Measurements from ENCODE around the gene ITPR1.

The ITPR1 gene

GRCh38 chr3:4714045-4714444 is 220.9 kb downstream of the ITPR1 start:
- Histone ChIP-seq H4K20me1 (ENCODE audit: insufficient read depth, low read length, poor library complexity, severe bottlenecking) (no peaks in the 10 kb centered on the region), H3F3A (ENCODE audit: low read depth) (no peaks in the 10 kb centered on the region), H3K9me2 (replicated peaks; ENCODE audit: low read depth, low read length) (no peaks in the 10 kb centered on the region), H3K36me3 (ENCODE audit: insufficient read depth, low read length) (peaks cover 47% of the 10 kb centered on the region; the same call in 1 of the 2 replicates), H3K27me3 (ENCODE audit: insufficient read depth, low read length, poor library complexity, severe bottlenecking) (no peaks in the 10 kb centered on the region), H2AFZ (ENCODE audit: low read length) (no peak overlapping the region), H3K9ac (ENCODE audit: low read depth, low read length, poor library complexity, severe bottlenecking) (no peak overlapping the region), H3K9me3 (ENCODE audit: insufficient read depth, low read depth, low read length) (no peaks in the 10 kb centered on the region), H3K79me2 (ENCODE audit: insufficient read depth, low read length) (no peaks in the 10 kb centered on the region), H3K4me3 (ENCODE audit: low read length, poor library complexity, severe bottlenecking) (no peak overlapping the region), H3K4me1 (ENCODE audit: insufficient read depth, low read length, poor library complexity, severe bottlenecking) (no peaks in the 10 kb centered on the region), H3K4me2 (ENCODE audit: low read depth, low read length, poor library complexity, severe bottlenecking) (no peak overlapping the region)
- TF ChIP-seq, protein P1, sequence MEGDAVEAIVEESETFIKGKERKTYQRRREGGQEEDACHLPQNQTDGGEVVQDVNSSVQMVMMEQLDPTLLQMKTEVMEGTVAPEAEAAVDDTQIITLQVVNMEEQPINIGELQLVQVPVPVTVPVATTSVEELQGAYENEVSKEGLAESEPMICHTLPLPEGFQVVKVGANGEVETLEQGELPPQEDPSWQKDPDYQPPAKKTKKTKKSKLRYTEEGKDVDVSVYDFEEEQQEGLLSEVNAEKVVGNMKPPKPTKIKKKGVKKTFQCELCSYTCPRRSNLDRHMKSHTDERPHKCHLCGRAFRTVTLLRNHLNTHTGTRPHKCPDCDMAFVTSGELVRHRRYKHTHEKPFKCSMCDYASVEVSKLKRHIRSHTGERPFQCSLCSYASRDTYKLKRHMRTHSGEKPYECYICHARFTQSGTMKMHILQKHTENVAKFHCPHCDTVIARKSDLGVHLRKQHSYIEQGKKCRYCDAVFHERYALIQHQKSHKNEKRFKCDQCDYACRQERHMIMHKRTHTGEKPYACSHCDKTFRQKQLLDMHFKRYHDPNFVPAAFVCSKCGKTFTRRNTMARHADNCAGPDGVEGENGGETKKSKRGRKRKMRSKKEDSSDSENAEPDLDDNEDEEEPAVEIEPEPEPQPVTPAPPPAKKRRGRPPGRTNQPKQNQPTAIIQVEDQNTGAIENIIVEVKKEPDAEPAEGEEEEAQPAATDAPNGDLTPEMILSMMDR (conservative IDR thresholded peaks at IDR 0.05; ENCODE audit: low read length) = no peak
- TF ChIP-seq EZH2phosphoT487 (IDR thresholded peaks at IDR 0.05; ENCODE audit: borderline replicate concordance) = no peak

GRCh38 chr3:4716266-4716665 is 223.1 kb downstream of the ITPR1 start:
- Histone ChIP-seq H2AFZ (ENCODE audit: low read length) (no peak overlapping the region), H3K36me3 (ENCODE audit: insufficient read depth, low read length) (peaks cover 41% of the 10 kb centered on the region; the same call in 1 of the 2 replicates), H3K9me2 (replicated peaks; ENCODE audit: low read depth, low read length) (no peaks in the 10 kb centered on the region), H3K4me3 (ENCODE audit: low read length, poor library complexity, severe bottlenecking) (no peak overlapping the region), H3K9me3 (ENCODE audit: insufficient read depth, low read depth, low read length) (no peaks in the 10 kb centered on the region), H3K27me3 (ENCODE audit: insufficient read depth, low read length, poor library complexity, severe bottlenecking) (no peaks in the 10 kb centered on the region), H4K20me1 (ENCODE audit: insufficient read depth, low read length, poor library complexity, severe bottlenecking) (no peaks in the 10 kb centered on the region), H3K4me1 (ENCODE audit: insufficient read depth, low read length, poor library complexity, severe bottlenecking) (no peaks in the 10 kb centered on the region), H3K9ac (ENCODE audit: low read depth, low read length, poor library complexity, severe bottlenecking) (no peak overlapping the region), H3F3A (ENCODE audit: low read depth) (no peaks in the 10 kb centered on the region), H3K4me2 (ENCODE audit: low read depth, low read length, poor library complexity, severe bottlenecking) (no peak overlapping the region), H3K79me2 (ENCODE audit: insufficient read depth, low read length) (no peaks in the 10 kb centered on the region)
- TF ChIP-seq, protein P1 (conservative IDR thresholded peaks at IDR 0.05; ENCODE audit: low read length) = no peak
- TF ChIP-seq EZH2phosphoT487 (IDR thresholded peaks at IDR 0.05; ENCODE audit: borderline replicate concordance) = no peak

DNA sequence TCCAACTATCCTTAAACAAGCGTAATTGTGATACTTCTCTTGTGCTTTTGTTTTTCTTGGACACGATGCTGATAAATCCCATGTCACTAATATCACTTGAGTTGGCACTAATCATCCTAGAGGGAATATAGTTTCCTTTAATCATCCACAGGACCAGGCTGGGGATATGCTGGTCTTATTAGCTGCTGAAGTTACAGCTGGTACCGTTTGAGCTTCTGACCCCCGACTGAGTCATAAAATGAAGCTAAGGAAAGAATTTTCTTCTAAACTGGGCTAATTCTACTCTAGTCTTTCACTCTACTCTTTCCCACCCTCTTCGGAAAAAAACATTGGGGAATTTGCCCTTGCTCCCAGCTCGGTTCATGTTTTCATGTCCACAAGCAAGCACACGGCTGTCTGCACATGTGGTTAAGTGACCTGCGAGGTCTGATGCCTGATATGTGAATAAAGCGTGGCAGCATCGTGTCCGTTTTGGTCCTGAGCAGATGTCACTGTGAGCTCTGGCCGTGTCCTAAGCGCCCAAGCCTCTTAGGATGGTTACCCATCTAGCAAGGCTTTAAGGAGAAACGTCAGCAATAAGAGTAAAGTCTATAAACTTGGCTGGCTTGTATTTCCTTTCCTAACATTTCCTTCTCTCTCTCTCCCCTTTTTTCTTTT is 223.7 kb downstream of the ITPR1 start:
- H3K9me3 ChIP-seq (ENCODE audit: insufficient read depth, low read depth, low read length) = no peaks in the 10 kb centered on the region
- H3K4me1 ChIP-seq (ENCODE audit: insufficient read depth, low read length, poor library complexity, severe bottlenecking) = no peaks in the 10 kb centered on the region
- H3K4me3 ChIP-seq (ENCODE audit: low read length, poor library complexity, severe bottlenecking) = no peak overlapping the region
- no peaks in the 10 kb centered on the region for H4K20me1 ChIP-seq (ENCODE audit: insufficient read depth, low read length, poor library complexity, severe bottlenecking)
- no peaks in the 10 kb centered on the region for H3K79me2 ChIP-seq (ENCODE audit: insufficient read depth, low read length)
- H3K9me2 ChIP-seq (replicated peaks; ENCODE audit: low read depth, low read length) = no peaks in the 10 kb centered on the region
- no peak for TF ChIP-seq EZH2phosphoT487 (IDR thresholded peaks at IDR 0.05; ENCODE audit: borderline replicate concordance)
- TF ChIP-seq, protein P1 (conservative IDR thresholded peaks at IDR 0.05; ENCODE audit: low read length) = no peak
- no peak overlapping the region for H3K4me2 ChIP-seq (ENCODE audit: low read depth, low read length, poor library complexity, severe bottlenecking)
- no peaks in the 10 kb centered on the region for H3F3A ChIP-seq (ENCODE audit: low read depth)
- H2AFZ ChIP-seq (ENCODE audit: low read length) = no peak overlapping the region
- peaks cover 39% of the 10 kb centered on the region; the same call in 1 of the 2 replicates for H3K36me3 ChIP-seq (ENCODE audit: insufficient read depth, low read length)
- no peak overlapping the region for H3K9ac ChIP-seq (ENCODE audit: low read depth, low read length, poor library complexity, severe bottlenecking)
- H3K27me3 ChIP-seq (ENCODE audit: insufficient read depth, low read length, poor library complexity, severe bottlenecking) = no peaks in the 10 kb centered on the region

Measured in Loucy (cell line).